ENCODE data around the gene QRFPR. TPM values are rescaled to one million over a fixed set of nuclear protein-coding genes. Genes with fewer than 3 reads are reported as not detected.

Gene QRFPR
- total and polyA plus RNA-seq, 2 of the 8 experiments (the other 6 are each of a cell fraction or from before 2014, with no cell fraction given), result 1.0 to 2.9 TPM

- H3K36me3 ChIP-seq (ENCODE audit: control insufficient read depth in 2 of 4, insufficient read depth in 4 of 4, low read length in 3 of 4), result no peaks in the 10 kb centered on the region
- no peak overlapping the region for H3K9ac ChIP-seq (replicated peaks in 1 of 4; ENCODE audit: extremely low read depth in 1 of 4, low read depth in 3 of 4, low read length in 3 of 4)
- H3K23ac ChIP-seq (ENCODE audit: insufficient read length), result no peak overlapping the region
- H2BK12ac ChIP-seq (ENCODE audit: low read depth, low read length), result no peak overlapping the region
- 97% methylated on average over 2 of the region's 2 CpGs; no CpG with 5 or more reads in 1 of the 2 experiments for WGBS, 2 experiments (ENCODE audit: extremely low coverage in 1 of 2, insufficient coverage in 1 of 2, insufficient read length in 1 of 2, insufficient replicate concordance in 2 of 2, low coverage in 1 of 2, low lambda C conversion rate in 2 of 2, missing lambda C conversion rate in 1 of 2)
- H2BK20ac ChIP-seq (ENCODE audit: low read length), result no peak overlapping the region
- CTCF ChIA-PET (ENCODE audit: partially characterized antibody), result interaction anchor here (0.9 to 1.8 kb wide), 3 partner anchors 31 to 32 kb away, joined by 4 to 8 read pairs (median 8); no protein-coding TSS in a partner anchor
- FAIRE-seq, result no peak
- H4K8ac ChIP-seq (ENCODE audit: extremely low read depth, insufficient read depth, low read length), result no peak overlapping the region
- H3K9me3 ChIP-seq (ENCODE audit: insufficient read depth in 2 of 2, low read depth in 1 of 2, low read length in 1 of 2), result no peaks in the 10 kb centered on the region
- DNase-seq (ENCODE audit: low read depth in 1 of 2, low spot score in 2 of 2), result no peak
- no peak overlapping the region for H2BK120ac ChIP-seq (replicated peaks; ENCODE audit: low read depth, low read length)
- H3K14ac ChIP-seq (ENCODE audit: insufficient read length), result no peak overlapping the region
- POLR2A ChIA-PET (ENCODE audit: partially characterized antibody), result interaction anchor here (0.6 kb wide), 1 partner anchor 92 kb away, joined by 3 read pairs; no protein-coding TSS in a partner anchor
- H3K23me2 ChIP-seq (ENCODE audit: low read depth, low read length), result no peaks in the 10 kb centered on the region; the same call in 1 of the 2 replicates
- H3K27me3 ChIP-seq (replicated peaks in 1 of 4; ENCODE audit: control insufficient read depth in 3 of 4, extremely low read depth in 1 of 4, insufficient read depth in 3 of 4, low read length in 3 of 4), result no peaks in the 10 kb centered on the region
- no peak overlapping the region; the same call in 1 of the 2 replicates for H2BK15ac ChIP-seq (ENCODE audit: low read length)
- no peak overlapping the region for H2AFZ ChIP-seq (ENCODE audit: low read length)
- no peak overlapping the region for H2BK5ac ChIP-seq (ENCODE audit: low read depth, low read length)
- no peak overlapping the region for H4K91ac ChIP-seq (replicated peaks; ENCODE audit: insufficient read length, low read length)
- H3K4ac ChIP-seq (replicated peaks; ENCODE audit: insufficient read length, low read depth, low read length), result no peak overlapping the region
- H3K56ac ChIP-seq (replicated peaks; ENCODE audit: insufficient read length, low read depth, low read length), result no peak overlapping the region
- H3K79me2 ChIP-seq (ENCODE audit: control insufficient read depth in 1 of 2, insufficient read depth in 2 of 2, low read length in 2 of 2), result no peaks in the 10 kb centered on the region
- H3K79me1 ChIP-seq (ENCODE audit: low read depth, low read length), result no peaks in the 10 kb centered on the region
- no peaks in the 10 kb centered on the region for H4K20me1 ChIP-seq (replicated peaks in 1 of 2; ENCODE audit: control insufficient read depth in 1 of 2, insufficient read depth in 2 of 2, low read length in 2 of 2)
- H3K4me3 ChIP-seq (ENCODE audit: extremely low read depth in 1 of 4, insufficient read depth in 2 of 4, low read depth in 3 of 4, low read length in 4 of 4), result no peak overlapping the region
- no peak overlapping the region for H3K18ac ChIP-seq (ENCODE audit: extremely low read depth, low read length)
- H2AK5ac ChIP-seq (ENCODE audit: low read depth, low read length), result no peak overlapping the region
- H3K4me2 ChIP-seq (ENCODE audit: insufficient read depth in 1 of 2, low read depth in 2 of 2, low read length in 2 of 2), result no peak overlapping the region
- H4K5ac ChIP-seq (ENCODE audit: insufficient read length, low read depth, low read length), result no peak overlapping the region
- 0 out of 7 replicates have a peak, but pooled peaks cover 0 to 3% (median 0%) of the 10 kb centered on the region in 4 experiments for H3K4me1 ChIP-seq (replicated peaks in 1 of 4; ENCODE audit: control insufficient read depth in 3 of 4, insufficient read depth in 4 of 4, low read length in 3 of 4)
- no peak for TF ChIP-seq TCF12 (IDR thresholded peaks at IDR 0.05; ENCODE audit: low read depth, low read length)
- no peak for TF ChIP-seq SRF (IDR thresholded peaks at IDR 0.05; ENCODE audit: low read depth, low read length)
- no peak for TF ChIP-seq JUN (IDR thresholded peaks at IDR 0.05; ENCODE audit: low read depth, low read length)
- TF ChIP-seq SP4 (IDR thresholded peaks at IDR 0.05; ENCODE audit: low read length), result no peak
- TF ChIP-seq SP1 (IDR thresholded peaks at IDR 0.05; ENCODE audit: low read depth, low read length), result no peak
- no peak for TF ChIP-seq CTCF (IDR thresholded peaks at IDR 0.05; ENCODE audit: control extremely low read depth in 1 of 3, insufficient read depth in 1 of 3, low read depth in 1 of 3, low read length in 3 of 3)
- TF ChIP-seq EZH2 (IDR thresholded peaks at IDR 0.05; ENCODE audit: low read depth, low read length, severe bottlenecking), result no peak
- H3K27ac ChIP-seq (ENCODE audit: low read depth, low read length), result no peak overlapping the region
Observed at GRCh38 chr4:121339307-121339706, 41.5 kb downstream of the QRFPR start.
